Transverse colon (tissue), 4 donors: ENCODE measurements around the gene FCHSD2. TPM values are rescaled to one million over a fixed set of nuclear protein-coding genes. Genes with fewer than 3 reads are reported as not detected.

Source experiments
- DNase-seq: peaks from one replicate; pipeline ENCODE4 v3.0.0-alpha.2; 2019
- H3K27ac ChIP-seq, 4 donors: fragments of 200-600 bp; sonication (generic); 2 replicates each; pipeline ENCODE4 v1.5.1; 2016 to 2018; ENCODE audit warnings: inconsistent platforms in 4 of 4
- H3K27me3 ChIP-seq: fragments of 200-600 bp; sonication (generic); 2 replicates; pipeline ENCODE4 v1.5.1; 2017; ENCODE audit warnings: inconsistent platforms
- H3K36me3 ChIP-seq, 4 donors: fragments of 200-600 bp; sonication (generic); 2 replicates each; pipeline ENCODE4 v1.5.1; 2017 to 2019; ENCODE audit warnings: inconsistent platforms in 4 of 4
- H3K4me1 ChIP-seq, 4 donors: fragments of 200-600 bp; sonication (generic); 2 replicates each; pipeline ENCODE4 v1.5.1; 2017 to 2020; ENCODE audit warnings: inconsistent platforms in 4 of 4
- H3K4me3 ChIP-seq, 4 donors: fragments of 200-600 bp; sonication (generic); 1 replicate in 1 of 4; 2 replicates in 3 of 4; pipeline versions ENCODE4 v1.5.1 to v1.6.1; 2017 to 2019; ENCODE audit warnings: inconsistent platforms in 4 of 4
- H3K9me3 ChIP-seq, 2 donors: fragments of 200-600 bp; sonication (generic); 2 replicates each; pipeline ENCODE4 v1.5.1; 2017 to 2019; ENCODE audit warnings: inconsistent platforms in 2 of 2
- CTCF ChIP-seq, 5 experiments: fragments of 200-600 bp in 3 of 5; fragments of 450-650 bp in 2 of 5; sonication (generic) in 3 of 5; IDR thresholded peaks; 1 replicate in 2 of 5; 2 replicates in 3 of 5; pipeline ENCODE4 v1.5.1; 2016 to 2017; ENCODE audit warnings: antibody characterized with exemption in 5 of 5, inconsistent platforms in 3 of 5, mild to moderate bottlenecking in 2 of 5, moderate library complexity in 1 of 5
- EP300 ChIP-seq: sonication (generic); formaldehyde crosslinking; IDR thresholded peaks from one replicate; pipeline ENCODE4 v1.6.1; 2017; ENCODE audit warnings: antibody characterized with exemption, low read depth
- POLR2A ChIP-seq: fragments of 450-650 bp; IDR thresholded peaks from one replicate; pipeline ENCODE4 v1.6.1; 2016; ENCODE audit warnings: antibody characterized with exemption, mild to moderate bottlenecking, moderate library complexity
- POLR2AphosphoS5 ChIP-seq, 3 donors: sonication (generic); formaldehyde crosslinking; IDR thresholded peaks; one replicate each; pipeline ENCODE4 v1.6.1; 2016; ENCODE audit warnings: antibody characterized with exemption in 3 of 3
- WGBS, 2 donors: methylation state at CpG; one replicate each; pipeline ENCODE4 v1.1.5; 2018; ENCODE audit warnings: low coverage in 1 of 2; 5-methylcytosine and 5-hydroxymethylcytosine counted together
- in situ Hi-C, 4 donors: fragments of 200-750 bp; cut with MboI; loops; one replicate each; pipeline versions ENCODE4 v1.15.0 to v1.15.1; 2017; ENCODE audit warnings: low sequenced_read_pairs in 3 of 4, low pct_ligation_motif_present in 1 of 4, low pct_unique_long_range_greater_than_20kb in 1 of 4
- intact Hi-C: fragments of 100-400 bp; cut with DNase I; formaldehyde crosslinking; loops from one replicate; pipeline ENCODE4 v1.15.1; 2023; ENCODE audit warnings: low total_unique reads
- total RNA-seq, 4 donors: library from RNA; depleted of rRNA; stranded (reverse); fragments of >200 nt; gene quantifications; one replicate each; pipeline ENCODE4 v1.1.0, GENCODE V29; 2016

The FCHSD2 gene
- total RNA-seq, 4 donors from 2014 or later: 9.1 to 15.9 (median 15.0) TPM

DNA sequence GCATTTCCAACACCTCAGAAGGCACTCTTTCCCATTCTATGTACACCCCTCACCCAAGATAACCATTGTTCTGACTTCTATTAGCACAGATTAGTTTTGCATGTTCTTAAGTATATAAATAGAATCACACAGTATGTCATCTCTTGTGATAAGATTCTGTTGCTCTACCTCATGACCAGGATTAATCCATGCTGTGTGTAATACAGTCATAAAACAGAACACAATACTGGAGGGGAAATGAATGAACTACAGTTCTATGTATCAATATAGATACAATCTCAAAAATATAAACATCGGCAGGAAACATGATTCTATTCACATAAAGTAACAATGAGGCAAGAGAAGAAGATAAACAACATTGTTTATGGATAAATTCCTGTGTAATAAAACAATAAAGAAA is 176.4 kb downstream of the FCHSD2 start:
- Histone ChIP-seq H3K27ac (no peak overlapping the region), H3K36me3 (no peaks in the 10 kb centered on the region), H3K9me3 (no peaks in the 10 kb centered on the region), H3K4me3 (no peak overlapping the region), H3K4me1 (no peaks in the 10 kb centered on the region), H3K27me3 (no peaks in the 10 kb centered on the region)
- intact Hi-C loops: no loop called here
- in situ Hi-C loops: no loop called here
- DNase-seq: no peak
- WGBS, 2 donors: 63 to 79% methylated on average over 1 of the region's 1 CpG
- TF ChIP-seq EP300: no peak
- no peak for TF ChIP-seq CTCF (IDR thresholded peaks at IDR 0.05)
- no peak for TF ChIP-seq POLR2A
- no peak for TF ChIP-seq POLR2AphosphoS5 (IDR thresholded peaks at IDR 0.05)

GRCh38 chr11:72962717-72963116 is 179.4 kb downstream of the FCHSD2 start:
- in situ Hi-C loops (no loop called here), intact Hi-C loops (no loop called here)
- no peak for DNase-seq
- H3K36me3 ChIP-seq: no peaks in the 10 kb centered on the region
- H3K27me3 ChIP-seq: no peaks in the 10 kb centered on the region
- no peak for TF ChIP-seq POLR2A
- no peak for TF ChIP-seq EP300
- TF ChIP-seq POLR2AphosphoS5 (IDR thresholded peaks at IDR 0.05): no peak
- TF ChIP-seq CTCF (IDR thresholded peaks at IDR 0.05): no peak
- no peak overlapping the region for H3K27ac ChIP-seq
- no peaks in the 10 kb centered on the region for H3K4me1 ChIP-seq
- no peaks in the 10 kb centered on the region for H3K9me3 ChIP-seq
- H3K4me3 ChIP-seq: no peak overlapping the region

DNA sequence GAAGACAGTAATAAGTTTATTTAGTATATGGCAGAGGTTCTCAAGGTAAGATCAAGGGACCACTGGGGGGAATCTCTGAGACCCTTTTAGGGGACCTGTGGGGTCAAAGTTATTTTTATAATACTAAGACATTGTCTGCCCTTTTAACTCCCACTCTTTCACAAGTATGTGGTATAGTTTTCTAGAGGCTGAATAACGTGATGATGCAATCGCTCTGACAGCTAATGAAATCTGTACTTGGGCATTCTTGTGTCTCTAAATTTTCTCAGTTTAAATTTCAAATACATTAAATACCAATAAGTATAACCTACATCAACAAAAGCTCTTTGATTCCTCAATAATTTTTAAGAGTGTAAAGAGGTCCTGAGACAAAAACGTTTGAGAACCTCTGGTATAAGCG is 180.0 kb downstream of the FCHSD2 start:
- Histone ChIP-seq H3K4me1 (no peaks in the 10 kb centered on the region), H3K4me3 (no peak overlapping the region), H3K27me3 (no peaks in the 10 kb centered on the region), H3K36me3 (no peaks in the 10 kb centered on the region), H3K9me3 (no peaks in the 10 kb centered on the region), H3K27ac (no peak overlapping the region)
- intact Hi-C loops: no loop called here
- TF ChIP-seq POLR2AphosphoS5 (IDR thresholded peaks at IDR 0.05) (no peak), CTCF (IDR thresholded peaks at IDR 0.05) (no peak), EP300 (no peak), POLR2A (no peak)
- in situ Hi-C loops: no loop called here
- WGBS, 2 donors: 86 to 91% methylated on average over 4 of the region's 4 CpGs
- DNase-seq: no peak

GRCh38 chr11:72959998-72960731 is 182.0 kb downstream of the FCHSD2 start:
- Histone ChIP-seq H3K9me3 (no peaks in the 10 kb centered on the region), H3K27ac (no peak overlapping the region), H3K4me3 (no peak overlapping the region), H3K36me3 (no peaks in the 10 kb centered on the region), H3K27me3 (no peaks in the 10 kb centered on the region), H3K4me1 (no peaks in the 10 kb centered on the region)
- no peak for DNase-seq
- WGBS, 2 donors: 95% methylated on average over 3 of the region's 3 CpGs; no CpG with 5 or more reads in 1 of the 2 donors
- in situ Hi-C loops (no loop called here), intact Hi-C loops (no loop called here)
- TF ChIP-seq CTCF (IDR thresholded peaks at IDR 0.05) (no peak), EP300 (no peak), POLR2A (no peak), POLR2AphosphoS5 (IDR thresholded peaks at IDR 0.05) (no peak)
